Thyroid gland (tissue), 4 donors: ENCODE measurements around the gene WDR11. TPM values are rescaled to one million over a fixed set of nuclear protein-coding genes. Genes with fewer than 3 reads are reported as not detected.
A peak's percentile ranks its signal among the peaks of the same experiment; 100 is the strongest.

Experiments used
- DNase-seq, 2 donors: peaks; one replicate each; pipeline ENCODE4 v3.0.0-alpha.2; 2019
- H3K27ac ChIP-seq, 3 donors: fragments of 200-600 bp; sonication (generic); 1 replicate in 2 of 3; 2 replicates in 1 of 3; pipeline ENCODE4 v1.5.1; 2016 to 2019; ENCODE audit warnings: mild to moderate bottlenecking in 1 of 3, moderate library complexity in 1 of 3
- H3K27me3 ChIP-seq: fragments of 200-600 bp; sonication (generic); one replicate; pipeline ENCODE4 v1.5.1; 2019
- H3K36me3 ChIP-seq, 2 donors: fragments of 200-600 bp; sonication (generic); one replicate each; pipeline ENCODE4 v1.5.1; 2016 to 2019
- H3K4me1 ChIP-seq, 2 donors: fragments of 200-600 bp; sonication (generic); one replicate each; pipeline ENCODE4 v1.5.1; 2017 to 2019
- H3K4me3 ChIP-seq, 3 donors: fragments of 200-600 bp; sonication (generic); replicated peaks in 1 of 3; 1 replicate in 2 of 3; 2 replicates in 1 of 3; pipeline ENCODE4 v1.5.1; 2016; ENCODE audit warnings: mild to moderate bottlenecking in 1 of 3
- H3K9me3 ChIP-seq: fragments of 200-600 bp; sonication (generic); one replicate; pipeline ENCODE4 v1.5.1; 2017
- POLR2A ChIP-seq, 2 donors: fragments of 450-650 bp; IDR thresholded peaks; one replicate each; pipeline ENCODE4 v1.6.1; 2017; ENCODE audit warnings: antibody characterized with exemption in 2 of 2, mild to moderate bottlenecking in 2 of 2, moderate library complexity in 1 of 2
- WGBS, 2 donors: methylation state at CpG; one replicate each; pipeline ENCODE4 v1.1.5; 2017; 5-methylcytosine and 5-hydroxymethylcytosine counted together
- intact Hi-C: fragments of 100-400 bp; cut with DNase I; formaldehyde crosslinking; loops from one replicate; pipeline ENCODE4 v1.15.1; 2023
- total RNA-seq, 4 donors: library from RNA; depleted of rRNA; stranded (reverse); fragments of >200 nt; gene quantifications; one replicate each; pipeline ENCODE4 v1.2.3, GENCODE V29; 2016
- TF ChIP-seq, protein P1 (sequence below), 6 experiments: fragments of 200-600 bp in 3 of 6; fragments of 450-650 bp in 3 of 6; sonication (generic) in 3 of 6; IDR thresholded peaks; one replicate each; pipeline ENCODE4 v1.5.1; 2016 to 2019; ENCODE audit warnings: antibody characterized with exemption in 6 of 6, mild to moderate bottlenecking in 2 of 6, inconsistent platforms in 1 of 6, moderate library complexity in 1 of 6

The WDR11 gene
- total RNA-seq, 4 donors from 2014 or later, result 76.9 to 95.5 (median 79.4) TPM

DNA sequence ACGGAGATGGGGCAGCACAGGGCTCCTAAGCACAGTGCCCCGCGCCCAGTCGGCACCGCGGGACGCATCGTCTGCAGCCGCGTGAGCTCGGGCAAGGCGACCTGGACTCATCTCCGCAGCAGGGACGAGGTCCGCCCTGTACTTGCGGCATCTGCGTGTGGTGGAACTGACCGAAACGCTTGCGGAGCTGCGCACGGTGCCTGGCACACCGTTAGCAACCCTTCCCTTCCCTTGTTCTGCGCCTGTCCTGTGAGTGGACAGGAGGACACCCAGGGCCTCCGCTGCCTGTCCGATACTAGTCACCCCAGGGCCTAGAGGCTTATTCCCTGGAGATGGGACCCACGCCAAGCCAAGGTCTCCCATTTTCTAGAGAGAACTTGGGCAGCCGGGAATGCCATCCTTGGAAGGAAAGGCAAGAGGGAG, 98.5 kb downstream of the WDR11 start:
- intact Hi-C loops, result loop anchor here (5.0 kb wide), 1 partner anchor 663 kb away; no protein-coding TSS in a partner anchor
- H3K4me1 ChIP-seq, result peaks cover 10% of the 10 kb centered on the region in 2 donors
- 12 to 25% methylated on average over 4 to 9 of the region's 28 CpGs for WGBS, 2 donors
- H3K9me3 ChIP-seq, result no peaks in the 10 kb centered on the region
- no peak overlapping the region for H3K27ac ChIP-seq
- H3K4me3 ChIP-seq, result peak overlapping the region in 2 of 3 donors; percentile 9 to 23
- H3K27me3 ChIP-seq, result peaks cover 5% of the 10 kb centered on the region
- no peak for TF ChIP-seq POLR2A (IDR thresholded peaks at IDR 0.05)
- TF ChIP-seq, protein P1, sequence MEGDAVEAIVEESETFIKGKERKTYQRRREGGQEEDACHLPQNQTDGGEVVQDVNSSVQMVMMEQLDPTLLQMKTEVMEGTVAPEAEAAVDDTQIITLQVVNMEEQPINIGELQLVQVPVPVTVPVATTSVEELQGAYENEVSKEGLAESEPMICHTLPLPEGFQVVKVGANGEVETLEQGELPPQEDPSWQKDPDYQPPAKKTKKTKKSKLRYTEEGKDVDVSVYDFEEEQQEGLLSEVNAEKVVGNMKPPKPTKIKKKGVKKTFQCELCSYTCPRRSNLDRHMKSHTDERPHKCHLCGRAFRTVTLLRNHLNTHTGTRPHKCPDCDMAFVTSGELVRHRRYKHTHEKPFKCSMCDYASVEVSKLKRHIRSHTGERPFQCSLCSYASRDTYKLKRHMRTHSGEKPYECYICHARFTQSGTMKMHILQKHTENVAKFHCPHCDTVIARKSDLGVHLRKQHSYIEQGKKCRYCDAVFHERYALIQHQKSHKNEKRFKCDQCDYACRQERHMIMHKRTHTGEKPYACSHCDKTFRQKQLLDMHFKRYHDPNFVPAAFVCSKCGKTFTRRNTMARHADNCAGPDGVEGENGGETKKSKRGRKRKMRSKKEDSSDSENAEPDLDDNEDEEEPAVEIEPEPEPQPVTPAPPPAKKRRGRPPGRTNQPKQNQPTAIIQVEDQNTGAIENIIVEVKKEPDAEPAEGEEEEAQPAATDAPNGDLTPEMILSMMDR (IDR thresholded peaks at IDR 0.05), result no peak
- DNase-seq, result no peak
- no peaks in the 10 kb centered on the region for H3K36me3 ChIP-seq

DNA sequence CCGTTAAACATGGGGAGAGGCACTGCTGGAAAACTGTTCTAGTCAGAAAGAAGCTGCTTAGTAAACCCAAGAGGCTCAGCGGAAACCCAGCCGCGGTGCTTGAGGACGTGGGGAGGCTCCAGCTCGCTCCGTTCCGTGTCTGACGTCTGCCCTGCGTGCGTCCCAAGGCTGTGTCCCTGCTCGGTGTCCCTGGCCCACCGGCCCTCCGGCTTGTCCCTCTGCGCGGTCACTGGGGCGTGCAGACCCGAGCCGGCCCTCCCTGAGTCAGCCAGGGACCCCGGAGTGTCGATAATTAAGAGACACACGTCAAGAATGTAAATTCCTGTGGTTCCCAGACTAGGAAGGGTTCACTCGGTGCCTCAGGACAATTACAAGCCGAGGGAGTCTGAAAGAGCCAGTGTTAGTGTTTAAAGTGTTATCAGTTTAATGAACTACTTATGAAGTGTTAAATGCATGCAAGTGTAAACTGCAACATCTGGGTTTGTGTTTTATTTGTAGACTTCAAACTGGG, 98.9 kb downstream of the WDR11 start:
- WGBS, 2 donors, result 21 to 24% methylated on average over 11 to 24 of the region's 24 CpGs
- Histone ChIP-seq H3K4me1 (peaks cover 10% of the 10 kb centered on the region in 2 donors), H3K4me3 (no peak overlapping the region), H3K27ac (no peak overlapping the region), H3K9me3 (no peaks in the 10 kb centered on the region), H3K27me3 (peaks cover 5% of the 10 kb centered on the region), H3K36me3 (no peaks in the 10 kb centered on the region)
- no peak for DNase-seq
- TF ChIP-seq, protein P1 (IDR thresholded peaks at IDR 0.05), result no peak
- no peak for TF ChIP-seq POLR2A (IDR thresholded peaks at IDR 0.05)
- intact Hi-C loops, result no loop called here

DNA sequence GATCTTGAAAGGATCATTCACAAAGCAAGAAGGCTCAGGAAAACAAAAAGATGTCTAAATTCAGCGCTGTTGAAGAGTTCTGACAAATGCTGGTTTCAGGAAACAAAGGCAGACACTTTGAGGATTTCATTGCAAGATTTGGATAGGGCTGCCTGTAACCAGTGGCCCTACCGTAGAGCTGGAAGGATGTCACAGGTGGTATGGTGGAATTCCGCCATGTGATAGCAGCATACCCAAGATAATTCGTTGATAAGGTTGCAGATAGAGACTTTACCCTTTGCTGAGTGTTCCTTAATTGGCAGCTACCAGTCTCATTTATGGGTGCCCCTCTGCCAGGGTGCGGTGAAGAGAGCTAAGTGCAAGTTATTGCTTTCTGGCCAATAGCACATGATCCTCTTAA, 100.1 kb downstream of the WDR11 start:
- Histone ChIP-seq H3K36me3 (no peaks in the 10 kb centered on the region), H3K27ac (no peak overlapping the region), H3K4me3 (no peak overlapping the region), H3K27me3 (peaks cover 5% of the 10 kb centered on the region), H3K9me3 (no peaks in the 10 kb centered on the region), H3K4me1 (peaks cover 10% of the 10 kb centered on the region in 2 donors)
- 88 to 96% methylated on average over 5 of the region's 5 CpGs for WGBS, 2 donors
- TF ChIP-seq, protein P1 (IDR thresholded peaks at IDR 0.05), result no peak
- TF ChIP-seq POLR2A (IDR thresholded peaks at IDR 0.05), result no peak
- intact Hi-C loops, result no loop called here
- DNase-seq, result no peak

- TF ChIP-seq, protein P1 (IDR thresholded peaks at IDR 0.05), result no peak
- TF ChIP-seq POLR2A (IDR thresholded peaks at IDR 0.05), result no peak
- H3K4me1 ChIP-seq, result peaks cover 10% of the 10 kb centered on the region in 2 donors
- DNase-seq, result no peak
- H3K36me3 ChIP-seq, result no peaks in the 10 kb centered on the region
- H3K9me3 ChIP-seq, result no peaks in the 10 kb centered on the region
- no peak overlapping the region for H3K27ac ChIP-seq
- H3K27me3 ChIP-seq, result peaks cover 5% of the 10 kb centered on the region
- intact Hi-C loops, result no loop called here
- 89 to 94% methylated on average over 1 of the region's 1 CpG for WGBS, 2 donors
- H3K4me3 ChIP-seq, result no peak overlapping the region
These were observed 102.7 kb downstream of the WDR11 start for GRCh38 chr10:120953897-120954296.
